GM19025 (cell line): ENCODE measurements around the gene MFGE8.

Source experiments
- ATAC-seq: cut with Tn5 transposase; IDR thresholded peaks from one replicate; pipeline ENCODE4 v1.9.1; 2021; ENCODE audit warnings: mild to moderate bottlenecking, low read depth, moderate library complexity; ENCODE audit not compliant: unreplicated experiment

The MFGE8 gene

DNA sequence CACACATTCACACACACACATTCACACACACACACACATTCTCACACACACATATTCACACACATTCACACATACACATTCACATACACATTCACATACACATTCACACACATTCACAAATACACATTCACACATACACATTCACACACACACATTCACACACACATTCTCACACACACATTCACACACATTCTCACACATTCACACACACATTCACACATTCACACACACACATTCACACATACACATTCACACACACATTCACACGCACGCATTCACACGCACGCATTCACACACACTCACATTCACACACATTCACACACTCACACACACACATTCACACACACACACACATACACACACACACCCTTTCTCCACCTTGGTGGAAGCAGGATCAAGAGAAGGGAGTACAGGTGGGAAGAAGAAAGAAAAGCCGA is 12.2 kb downstream of the MFGE8 start:
- ATAC-seq: no peak

DNA sequence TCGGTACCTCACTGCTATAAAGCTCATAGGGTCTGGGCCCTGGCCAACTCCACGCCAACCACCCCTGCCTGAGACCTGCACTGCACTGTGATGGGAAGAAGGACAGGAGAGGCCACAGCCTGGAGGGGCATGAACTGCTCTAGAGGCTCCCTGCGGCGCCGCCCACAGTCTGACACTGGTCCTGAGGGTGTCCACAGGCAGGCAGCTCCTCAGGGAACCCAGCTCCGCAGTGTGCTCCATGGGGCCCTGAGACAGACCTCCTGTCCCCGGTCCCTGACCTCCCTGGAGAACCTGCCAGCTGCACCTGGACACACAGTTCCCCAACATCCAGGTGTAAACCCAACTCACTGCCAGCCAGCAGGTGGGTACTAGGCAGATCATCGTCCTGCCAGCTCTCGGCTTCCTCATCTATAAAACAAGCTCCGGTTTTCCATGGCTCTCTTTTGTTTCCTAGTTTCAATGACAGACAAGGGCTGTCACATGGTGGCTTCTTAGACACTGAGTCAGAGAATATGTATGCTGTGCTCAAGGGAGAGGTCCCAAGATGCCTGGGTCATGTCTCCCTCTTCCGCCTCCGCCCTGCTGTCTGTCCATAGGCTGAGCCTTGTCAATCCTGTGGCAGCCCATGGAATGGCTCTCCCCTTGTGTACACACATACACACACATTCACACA is 12.7 kb downstream of the MFGE8 start:
- ATAC-seq: no peak

DNA sequence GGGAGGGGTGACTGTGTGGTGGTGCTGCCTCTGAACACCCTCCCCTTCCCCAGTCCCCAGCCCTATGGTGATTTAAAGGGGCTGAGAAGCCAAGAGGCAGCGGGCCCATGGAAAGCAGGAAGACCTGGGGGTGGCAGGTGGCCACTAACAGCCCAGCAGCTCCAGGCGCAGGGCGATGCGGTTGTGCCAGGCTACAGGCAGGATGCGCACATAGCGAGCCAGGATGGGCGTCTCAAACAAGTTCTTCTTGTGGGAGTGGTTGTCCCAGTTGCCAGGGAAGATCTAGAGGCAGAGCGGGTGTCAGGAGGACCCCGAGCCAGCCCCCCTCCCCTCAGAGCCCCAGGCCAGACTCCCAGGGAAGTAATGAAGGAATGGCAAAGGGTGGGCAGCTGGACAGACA is 13.9 kb downstream of the MFGE8 start:
- ATAC-seq: no peak

DNA sequence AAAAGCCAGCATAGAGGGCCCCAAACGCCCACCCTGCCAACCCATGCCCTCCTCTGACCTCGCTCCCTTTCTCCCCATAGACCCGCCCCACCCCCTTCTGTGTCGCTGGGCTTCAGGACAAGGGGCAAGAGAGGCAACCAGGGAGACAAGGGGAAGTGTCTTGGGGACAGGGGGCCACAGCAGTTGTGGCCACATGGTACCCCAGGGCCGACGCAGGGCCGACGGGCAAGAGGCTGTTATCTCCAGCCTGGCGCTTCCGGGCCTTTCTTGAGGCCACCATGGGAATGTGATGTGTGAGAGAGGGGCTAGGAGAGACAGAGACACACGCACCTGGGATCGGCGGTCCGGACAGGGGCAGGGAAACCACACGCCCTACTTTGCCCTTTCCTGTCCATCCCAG is 14.4 kb downstream of the MFGE8 start:
- ATAC-seq: no peak

DNA sequence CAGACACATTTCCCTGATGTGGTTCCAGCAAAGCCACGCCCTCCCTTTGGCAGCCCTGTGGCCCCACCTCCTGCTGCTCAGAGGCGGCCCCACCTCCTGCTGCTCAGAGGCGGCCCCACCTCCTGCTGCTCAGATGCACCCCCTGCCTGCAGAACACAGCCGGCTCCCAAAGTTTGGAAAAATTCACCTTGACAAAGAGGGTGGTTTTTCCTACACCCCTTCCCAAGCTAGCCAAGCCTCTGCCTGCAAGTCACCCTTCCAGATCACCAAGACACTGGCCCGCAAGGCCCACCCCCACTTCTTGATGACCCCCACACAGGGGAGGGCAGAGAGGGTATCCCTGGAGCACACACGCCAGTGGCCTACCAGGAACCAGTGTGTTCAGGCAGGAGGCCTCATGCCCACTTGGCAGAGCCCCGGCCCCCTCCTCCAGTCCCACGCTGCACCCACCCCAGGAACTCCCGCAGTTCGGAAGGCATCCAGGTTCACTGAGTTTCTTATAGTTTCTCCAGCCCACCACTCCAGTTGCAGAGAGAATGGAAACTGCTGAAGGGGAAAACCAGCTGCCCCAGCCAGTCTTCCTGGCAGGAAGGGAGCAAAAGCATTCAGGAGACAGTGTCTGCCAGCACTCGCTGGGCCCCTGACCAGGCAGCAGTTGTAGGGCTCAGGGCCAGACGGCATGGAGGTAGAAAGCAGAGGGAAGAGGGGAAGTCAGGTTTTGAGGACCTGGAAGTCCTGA is 15.6 kb downstream of the MFGE8 start:
- ATAC-seq: no peak

DNA sequence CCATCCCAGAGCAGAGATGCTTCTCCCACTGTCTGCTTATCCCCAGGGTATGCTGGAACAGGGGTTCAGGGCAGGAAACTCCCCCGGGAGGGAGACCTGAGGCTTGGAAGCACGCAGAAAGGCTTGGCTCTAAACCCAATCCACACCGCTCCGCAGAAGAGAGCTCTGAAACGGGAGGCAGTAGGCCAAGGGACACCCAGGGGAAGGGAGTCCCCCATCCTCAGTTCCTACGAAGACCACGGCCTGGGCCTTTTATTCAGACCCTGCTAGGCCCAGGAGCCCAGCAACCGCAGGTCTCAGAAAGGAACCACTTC is 16.1 kb downstream of the MFGE8 start:
- no peak for ATAC-seq

DNA sequence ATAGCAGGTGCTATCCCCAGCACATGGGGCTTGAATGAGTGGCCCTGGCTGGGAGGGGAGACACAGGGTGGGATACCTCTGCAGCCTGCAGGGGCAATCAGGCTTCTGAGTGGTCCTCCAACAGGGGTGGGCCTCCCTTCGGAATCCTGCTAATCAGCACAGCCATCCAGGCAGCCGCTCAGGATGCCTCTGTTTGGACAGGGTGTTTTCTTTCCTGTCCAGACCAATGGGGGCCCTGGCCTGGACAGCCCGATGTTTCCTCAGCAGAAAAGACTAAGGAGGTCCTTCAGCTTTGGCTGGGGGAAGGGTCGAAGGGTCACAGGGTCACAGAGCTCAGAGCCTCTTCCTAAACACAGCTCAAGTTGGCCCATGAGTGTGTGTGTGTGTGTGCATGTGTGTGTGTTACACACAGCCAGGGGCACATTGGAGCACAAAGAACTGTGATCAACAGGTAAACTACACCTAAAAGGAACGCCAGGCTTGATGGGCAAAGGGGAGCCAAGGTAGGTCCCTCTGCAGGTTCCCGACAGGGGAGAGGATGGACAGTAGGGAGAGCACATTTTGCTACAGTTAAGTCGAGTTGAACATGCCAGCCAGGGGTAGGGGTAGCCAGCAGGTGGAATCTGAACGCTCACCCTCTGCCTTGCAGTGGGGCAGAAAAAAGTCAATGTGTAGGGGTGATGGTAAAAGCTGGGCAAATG is 16.7 kb downstream of the MFGE8 start:
- no peak for ATAC-seq

DNA sequence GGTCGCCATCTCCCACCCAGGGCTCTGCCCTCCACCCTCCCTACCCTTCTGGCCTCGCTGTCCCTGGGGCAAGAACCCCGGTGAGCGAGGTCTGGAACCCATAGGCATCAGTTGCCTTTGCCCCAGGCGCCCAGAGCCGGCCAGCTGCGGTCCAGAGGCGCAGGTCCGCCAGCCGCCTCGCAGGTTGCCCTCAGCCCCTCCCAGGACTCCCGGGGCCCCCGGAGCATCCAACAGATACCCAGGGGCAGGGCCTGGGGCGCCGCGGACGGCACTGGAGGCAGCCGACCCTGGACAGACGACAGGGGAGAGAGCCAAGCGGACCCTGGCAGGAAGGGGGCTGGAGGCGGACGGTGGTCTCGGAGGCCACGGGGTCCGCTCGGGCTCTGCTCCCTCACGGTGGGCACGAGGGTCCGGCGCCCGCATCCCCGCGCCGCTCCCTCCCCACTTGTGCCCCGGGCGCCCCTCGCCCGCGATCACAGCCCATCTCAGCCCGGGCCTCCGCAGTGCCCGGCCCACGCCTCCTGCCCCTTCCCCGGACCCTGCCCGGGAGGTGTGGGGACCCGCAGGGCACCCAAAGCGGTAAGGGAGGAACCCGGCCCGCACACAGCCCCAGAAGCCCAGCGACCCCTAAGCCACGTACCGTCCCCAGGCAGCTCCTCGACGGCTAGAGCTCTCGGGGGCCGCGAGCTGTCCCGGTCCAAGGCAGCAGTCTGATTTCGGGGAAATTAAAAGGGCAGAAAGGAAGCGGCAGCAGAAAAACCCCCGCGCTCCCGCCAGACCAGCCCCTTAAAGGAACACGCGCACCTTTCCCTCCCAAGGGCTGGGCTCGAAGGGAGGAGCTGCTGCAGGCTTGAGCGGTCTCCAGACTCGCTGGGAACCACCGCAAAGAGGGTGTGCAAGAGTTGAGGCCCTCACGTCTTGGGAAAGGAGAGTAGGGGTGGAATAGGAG is 18.1 kb downstream of the MFGE8 start, which contains the start of gene HAPLN3:
TSS of gene HAPLN3 (minus strand) at position 726 of the 949 bp plus-strand sequence. CDS start 8,246 bp downstream, outside the sequence.
- ATAC-seq: no peak

DNA sequence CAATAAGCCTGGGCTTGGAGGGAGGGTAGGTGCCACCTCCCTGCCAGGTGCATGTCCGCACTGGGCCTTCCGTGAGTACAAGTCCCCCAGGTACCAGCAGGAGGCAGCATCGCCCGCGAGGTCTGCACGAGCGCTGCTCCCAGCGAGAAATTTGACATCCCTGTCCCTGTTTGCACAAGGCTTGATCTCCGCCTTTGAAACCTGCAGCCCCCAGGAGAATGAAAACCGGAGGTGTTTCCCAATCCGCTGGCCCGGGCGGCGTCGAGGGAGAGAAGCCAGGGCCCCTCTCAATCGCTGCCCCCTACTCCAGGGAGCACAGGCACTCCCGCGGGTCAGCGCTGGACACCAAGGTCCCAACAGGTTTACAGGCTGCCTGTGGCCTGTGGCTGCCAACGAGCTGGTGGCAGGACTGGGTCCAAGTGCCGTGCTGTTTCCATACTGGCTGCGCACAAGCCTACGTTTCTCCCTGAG is 18.8 kb downstream of the MFGE8 start:
- no peak for ATAC-seq

DNA sequence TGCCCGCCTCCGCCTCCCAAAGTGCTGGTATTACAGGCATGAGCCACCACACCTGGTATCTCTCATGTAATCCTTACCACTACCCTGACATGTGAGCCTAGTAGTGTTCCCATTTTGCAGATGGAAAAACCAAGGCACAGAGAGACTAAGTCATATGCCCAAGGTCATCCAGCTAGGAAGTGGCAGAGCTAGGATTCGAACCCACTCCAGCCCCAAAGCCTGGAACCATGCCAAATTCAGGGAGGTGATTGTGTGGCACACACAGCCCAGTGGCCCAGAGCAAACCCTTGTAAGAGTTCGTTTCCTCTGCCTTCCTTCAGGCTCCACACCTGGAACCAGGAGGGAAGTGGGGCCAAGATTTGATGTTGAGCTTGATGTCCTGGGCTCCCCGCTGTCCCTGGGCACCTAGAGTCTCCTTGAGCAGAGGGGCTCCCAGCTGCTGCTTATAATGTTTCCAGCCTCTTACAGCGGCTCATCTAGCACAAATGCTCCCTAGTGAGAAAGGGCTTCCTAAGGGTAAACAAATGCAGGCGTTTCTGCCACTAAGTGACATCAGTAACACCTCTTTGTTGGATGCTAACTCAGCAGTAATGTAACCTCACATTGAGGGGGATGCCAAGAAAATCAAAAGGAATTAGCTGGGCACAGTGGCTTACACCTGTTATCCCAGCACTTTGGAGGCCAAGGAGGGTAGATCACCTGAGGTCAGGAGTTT is 21.5 kb downstream of the MFGE8 start:
- ATAC-seq: no peak

DNA sequence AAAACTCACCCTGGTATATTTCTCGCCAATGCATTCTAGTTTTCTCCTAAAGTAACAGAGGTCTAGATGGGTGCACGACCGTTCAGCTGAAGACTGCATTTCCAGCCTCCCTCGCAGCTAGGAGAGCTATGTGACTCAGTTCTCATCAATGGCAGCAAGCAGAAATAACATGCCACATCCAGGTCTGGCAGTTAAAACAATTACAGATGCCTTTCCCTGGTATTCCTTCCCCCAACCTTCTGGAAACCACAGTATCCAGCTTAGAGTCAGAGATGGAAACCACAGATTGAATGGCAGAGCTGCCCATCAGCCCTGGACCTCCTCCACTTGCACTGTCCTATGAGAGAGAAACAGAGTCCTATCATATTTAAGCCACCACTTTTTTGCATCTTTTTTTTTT is 22.7 kb downstream of the MFGE8 start:
- no peak for ATAC-seq

DNA sequence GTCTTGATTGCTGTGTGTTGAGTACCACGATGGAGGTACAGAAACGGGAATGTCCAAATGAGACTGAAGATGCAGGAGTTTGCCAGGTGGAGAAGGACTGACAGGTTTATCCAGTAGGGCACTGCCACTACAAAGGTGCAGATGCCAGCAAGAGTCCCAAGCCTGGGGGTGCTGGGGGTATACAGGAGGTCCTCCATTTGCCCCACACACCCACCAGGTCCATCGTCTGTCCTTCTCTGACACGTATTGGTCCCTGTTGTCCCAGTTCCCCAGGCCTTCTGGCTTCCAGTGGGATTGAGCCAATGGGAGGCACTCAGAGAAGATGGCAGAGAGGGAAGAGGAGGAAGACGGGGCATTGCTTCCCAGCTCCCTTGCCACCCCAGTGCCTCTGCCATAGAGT is 24.5 kb downstream of the MFGE8 start:
- ATAC-seq: no peak

DNA sequence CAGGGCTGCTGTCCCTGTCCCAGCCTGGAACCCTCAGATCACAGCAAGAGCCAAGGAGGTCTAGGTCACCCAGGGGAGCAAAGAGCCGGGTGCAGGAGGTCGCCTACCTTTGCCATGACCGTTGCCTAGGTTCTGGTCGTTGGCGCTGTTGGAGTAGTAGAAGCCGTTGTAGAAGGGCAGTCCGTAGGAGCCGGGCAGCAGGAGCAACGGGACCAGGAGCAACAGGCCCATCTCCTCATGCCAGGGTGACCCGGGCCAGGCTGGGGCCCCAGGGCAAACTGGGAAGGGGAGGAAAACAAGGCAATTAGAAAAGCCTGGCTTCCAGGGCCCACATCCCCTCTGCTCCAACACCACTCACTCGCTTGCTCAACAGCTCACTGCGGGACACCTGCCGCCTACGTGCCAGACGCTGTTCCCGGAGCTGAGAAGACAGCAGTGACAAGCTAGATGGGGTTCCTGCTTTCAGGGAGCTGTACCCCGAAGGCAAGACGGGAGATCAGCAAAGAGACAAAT is 26.1 kb downstream of the MFGE8 start:
- no peak for ATAC-seq

DNA sequence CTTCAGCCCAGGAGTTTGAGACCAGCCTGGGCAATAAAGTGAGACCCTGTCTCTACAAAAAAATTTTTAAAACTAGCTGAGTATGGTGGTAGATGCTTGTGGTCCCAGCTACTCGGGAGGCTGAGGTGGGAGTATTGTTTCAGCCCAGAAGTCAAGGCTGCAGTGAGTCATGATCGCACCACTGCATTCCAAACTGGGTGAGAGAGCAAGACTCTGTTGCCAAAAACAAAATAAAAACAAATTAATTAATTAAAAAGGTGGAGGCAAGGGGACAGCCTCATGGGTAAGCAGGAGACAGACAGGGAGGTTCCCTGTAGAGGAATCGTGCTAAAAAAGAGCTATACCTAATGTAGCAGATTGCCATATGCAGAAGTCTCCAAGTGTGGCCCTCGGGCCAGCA is 30.4 kb downstream of the MFGE8 start:
- no peak for ATAC-seq

DNA sequence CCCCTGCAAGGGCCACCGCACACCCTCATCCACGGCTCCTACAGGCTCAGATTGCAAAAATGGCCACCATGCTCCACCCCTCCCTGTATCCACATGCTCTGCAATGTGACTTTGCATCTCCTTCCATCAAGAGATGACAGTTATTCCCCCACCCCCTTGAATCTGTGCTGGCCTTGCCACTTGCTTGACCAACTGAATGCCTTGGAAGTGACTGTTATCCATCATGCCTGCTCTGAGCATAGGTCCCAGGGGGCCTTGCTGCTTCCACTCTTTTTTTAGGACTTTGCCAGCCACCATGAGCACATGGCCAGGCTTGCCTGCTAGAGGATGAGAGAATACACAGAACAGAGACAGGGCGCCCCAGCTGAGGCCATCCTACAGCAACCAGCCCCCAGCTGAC is 31.4 kb downstream of the MFGE8 start:
- no peak for ATAC-seq

DNA sequence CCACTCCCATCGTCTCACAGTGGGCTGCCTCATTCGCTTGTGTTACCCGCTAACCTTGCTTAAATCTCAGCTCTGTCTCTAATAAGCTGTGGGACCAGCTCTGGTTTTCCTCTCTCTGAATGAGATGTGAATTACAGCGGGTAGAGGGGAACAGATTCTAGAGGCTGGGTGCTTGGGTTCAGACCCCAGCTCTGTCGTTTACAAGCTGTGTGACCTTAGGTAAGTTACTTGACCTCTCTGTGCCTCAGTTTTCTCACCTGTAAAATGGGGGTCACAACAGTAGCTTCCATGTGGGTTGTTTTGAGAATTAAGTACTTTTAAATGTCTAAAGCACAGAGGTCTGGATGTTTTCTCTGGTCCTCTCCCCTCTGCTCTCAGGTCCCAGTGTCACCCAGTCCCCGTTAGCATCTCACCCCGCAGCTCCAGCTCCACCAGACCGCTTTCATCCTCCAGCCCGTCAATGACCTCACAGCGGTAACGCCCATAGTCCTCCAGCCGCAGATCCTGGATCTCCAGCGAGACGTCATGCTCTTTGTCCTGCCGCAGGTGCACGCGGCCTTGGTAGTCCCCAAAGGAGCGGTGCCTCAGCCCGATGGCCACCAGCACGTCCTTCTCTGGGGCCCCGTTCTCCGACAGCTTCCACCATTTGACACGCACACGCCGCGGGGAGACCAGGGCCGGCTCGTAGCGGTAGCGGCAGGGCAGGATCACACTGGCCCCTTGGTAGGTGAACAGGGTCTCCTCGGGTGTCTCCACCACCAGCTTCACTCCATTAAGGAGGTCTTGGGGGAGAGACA is 32.0 kb downstream of the MFGE8 start:
- no peak for ATAC-seq

DNA sequence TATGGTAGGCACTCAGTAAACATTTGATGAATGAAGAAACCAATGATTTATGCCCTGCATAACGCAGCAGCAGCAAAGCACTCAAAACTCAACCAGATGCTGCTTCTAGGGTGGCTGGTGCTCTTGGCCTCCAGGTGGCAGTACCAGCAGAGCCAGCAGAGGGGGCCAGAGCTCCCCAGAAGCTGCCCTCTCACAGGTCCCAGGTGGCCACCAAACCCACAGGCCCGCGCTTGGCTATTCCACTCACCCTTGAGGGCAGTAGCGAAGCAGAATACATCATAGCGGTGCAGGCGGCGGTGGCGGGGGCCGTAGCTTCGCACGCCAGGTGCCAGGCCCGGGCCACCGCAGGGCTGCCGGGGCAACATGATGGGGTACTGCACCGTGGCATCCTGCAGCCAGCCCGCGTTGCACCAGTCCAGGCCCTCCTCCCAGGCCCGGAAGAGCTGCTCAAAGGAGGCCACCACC is 34.4 kb downstream of the MFGE8 start:
- ATAC-seq: no peak

DNA sequence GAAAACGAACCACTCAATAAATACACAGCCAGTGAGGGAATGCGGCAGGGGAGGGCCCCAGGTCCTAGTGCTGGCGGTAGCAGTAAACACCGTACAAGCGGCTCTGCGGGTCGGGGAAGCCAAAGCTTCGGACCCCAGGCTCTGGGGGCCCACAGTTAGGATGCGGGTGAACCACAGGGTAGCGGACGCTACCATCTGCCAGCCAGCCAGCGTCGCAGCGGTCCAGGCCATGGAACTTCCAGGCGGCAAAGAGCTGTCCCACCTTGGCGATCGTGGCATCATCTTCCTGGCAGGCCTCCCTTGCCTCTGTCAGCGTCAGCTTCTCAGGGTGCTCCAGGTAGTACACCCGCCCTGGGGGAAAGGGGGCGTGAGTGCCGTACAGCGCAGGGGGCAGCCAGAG is 35.3 kb downstream of the MFGE8 start:
- no peak for ATAC-seq

DNA sequence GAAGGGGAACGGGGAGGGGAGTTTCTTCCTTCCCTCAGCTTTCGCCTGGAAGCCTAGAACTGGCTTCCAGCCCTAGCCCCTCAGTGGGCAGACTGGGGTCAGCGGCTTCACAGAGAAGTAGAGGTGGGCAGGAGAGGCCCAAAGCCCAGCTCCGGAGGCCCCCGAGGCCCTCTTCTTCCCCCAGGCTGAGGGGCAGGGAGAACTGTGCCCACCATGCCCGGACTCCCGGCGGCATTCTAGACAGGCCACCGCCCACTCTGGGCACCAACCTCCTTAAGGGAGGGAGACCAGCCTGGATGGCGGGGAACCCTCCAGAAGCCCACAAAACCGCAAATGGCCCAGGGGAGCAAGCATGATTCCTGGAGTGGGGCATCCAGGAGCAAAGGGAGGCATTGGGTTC is 35.8 kb downstream of the MFGE8 start:
- no peak for ATAC-seq
